ENCODE results near the gene PLEKHA5. TPM values are rescaled to one million over a fixed set of nuclear protein-coding genes. Genes with fewer than 3 reads are reported as not detected.

Gene PLEKHA5
- total and polyA plus RNA-seq, 3 donors from 2014 or later: 22.4 to 37.5 (median 34.8) TPM

DNA sequence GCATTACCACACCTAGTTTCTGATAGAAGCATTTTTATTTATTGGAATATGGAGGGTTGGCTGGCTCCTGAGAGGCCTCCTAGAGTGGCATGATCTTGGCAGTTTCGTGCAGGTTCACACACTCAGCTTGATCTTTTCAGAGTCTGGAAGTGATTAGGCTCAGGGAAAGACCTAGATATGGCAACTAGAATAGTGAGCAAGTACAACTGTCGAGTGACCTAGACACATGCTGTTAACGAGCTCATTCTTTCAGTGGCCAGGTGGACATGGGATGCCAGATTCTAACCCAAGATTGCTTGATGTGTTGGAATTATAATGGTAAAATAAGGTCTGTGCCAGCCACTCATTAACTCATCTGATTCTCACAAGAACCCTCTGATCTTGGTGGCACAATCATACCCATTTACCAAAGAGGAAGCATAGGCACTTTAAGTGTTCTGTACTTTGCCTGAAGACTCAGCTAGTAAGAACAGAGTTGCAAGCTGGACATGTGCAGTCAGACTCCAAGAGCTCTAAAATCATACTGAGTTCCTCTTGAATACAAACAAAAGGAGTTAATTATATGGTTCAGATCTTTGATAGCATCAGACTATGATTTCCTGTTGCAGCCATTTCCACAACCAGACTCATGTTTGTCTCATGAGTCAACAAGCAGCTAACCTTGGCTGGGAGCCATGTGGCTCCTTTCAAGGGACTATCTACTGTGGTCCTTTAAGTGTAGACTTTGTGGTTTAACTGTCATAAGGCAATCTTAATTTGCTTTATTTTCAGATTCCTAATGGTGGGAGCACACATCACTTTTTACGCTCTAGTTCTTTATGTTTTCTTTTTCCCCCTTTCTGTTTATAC, 144.2 kb downstream of the PLEKHA5 start:
- TF ChIP-seq POLR2A (IDR thresholded peaks at IDR 0.05): no peak
- TF ChIP-seq, protein P1, sequence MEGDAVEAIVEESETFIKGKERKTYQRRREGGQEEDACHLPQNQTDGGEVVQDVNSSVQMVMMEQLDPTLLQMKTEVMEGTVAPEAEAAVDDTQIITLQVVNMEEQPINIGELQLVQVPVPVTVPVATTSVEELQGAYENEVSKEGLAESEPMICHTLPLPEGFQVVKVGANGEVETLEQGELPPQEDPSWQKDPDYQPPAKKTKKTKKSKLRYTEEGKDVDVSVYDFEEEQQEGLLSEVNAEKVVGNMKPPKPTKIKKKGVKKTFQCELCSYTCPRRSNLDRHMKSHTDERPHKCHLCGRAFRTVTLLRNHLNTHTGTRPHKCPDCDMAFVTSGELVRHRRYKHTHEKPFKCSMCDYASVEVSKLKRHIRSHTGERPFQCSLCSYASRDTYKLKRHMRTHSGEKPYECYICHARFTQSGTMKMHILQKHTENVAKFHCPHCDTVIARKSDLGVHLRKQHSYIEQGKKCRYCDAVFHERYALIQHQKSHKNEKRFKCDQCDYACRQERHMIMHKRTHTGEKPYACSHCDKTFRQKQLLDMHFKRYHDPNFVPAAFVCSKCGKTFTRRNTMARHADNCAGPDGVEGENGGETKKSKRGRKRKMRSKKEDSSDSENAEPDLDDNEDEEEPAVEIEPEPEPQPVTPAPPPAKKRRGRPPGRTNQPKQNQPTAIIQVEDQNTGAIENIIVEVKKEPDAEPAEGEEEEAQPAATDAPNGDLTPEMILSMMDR (IDR thresholded peaks at IDR 0.05): no peak
- H3K4me3 ChIP-seq: no peak overlapping the region
- no peaks in the 10 kb centered on the region for H3K9me3 ChIP-seq
- H3K4me1 ChIP-seq: no peaks in the 10 kb centered on the region
- intact Hi-C loops (cut with DNase I; ENCODE audit: low total_unique reads): no loop called here
- peak; percentile 39 for DNase-seq
- no peak overlapping the region for H3K27ac ChIP-seq
- no peaks in the 10 kb centered on the region for H3K27me3 ChIP-seq
- 93 to 95% methylated on average over 4 of the region's 4 CpGs for WGBS, 2 donors
- no peaks in the 10 kb centered on the region for H3K36me3 ChIP-seq (ENCODE audit: low read depth, missing control alignments)

DNA sequence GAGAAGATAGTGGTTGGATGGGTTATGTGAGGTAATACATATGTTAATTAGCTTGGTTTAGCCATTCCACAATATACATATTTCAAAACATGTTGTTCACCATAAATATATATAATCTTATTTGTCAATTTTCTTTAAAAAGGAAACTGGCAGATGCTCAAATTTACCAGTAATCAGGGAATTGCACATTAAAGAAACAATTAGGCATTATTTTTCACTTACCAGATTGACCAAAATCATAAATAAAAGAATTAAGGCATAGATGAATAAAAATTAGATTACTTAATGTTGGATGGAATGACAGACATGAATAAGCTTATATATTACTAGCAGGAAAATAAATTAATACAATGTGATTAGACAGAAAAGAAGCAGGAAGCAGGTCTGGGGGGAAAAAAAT, 147.2 kb downstream of the PLEKHA5 start:
- intact Hi-C loops (cut with DNase I; ENCODE audit: low total_unique reads): no loop called here
- TF ChIP-seq POLR2A (IDR thresholded peaks at IDR 0.05): no peak
- H3K27ac ChIP-seq: no peak overlapping the region
- H3K4me1 ChIP-seq: no peaks in the 10 kb centered on the region
- no peaks in the 10 kb centered on the region for H3K27me3 ChIP-seq
- no peak overlapping the region for H3K4me3 ChIP-seq
- no peak for DNase-seq
- H3K9me3 ChIP-seq: no peaks in the 10 kb centered on the region
- no peaks in the 10 kb centered on the region for H3K36me3 ChIP-seq (ENCODE audit: low read depth, missing control alignments)

DNA sequence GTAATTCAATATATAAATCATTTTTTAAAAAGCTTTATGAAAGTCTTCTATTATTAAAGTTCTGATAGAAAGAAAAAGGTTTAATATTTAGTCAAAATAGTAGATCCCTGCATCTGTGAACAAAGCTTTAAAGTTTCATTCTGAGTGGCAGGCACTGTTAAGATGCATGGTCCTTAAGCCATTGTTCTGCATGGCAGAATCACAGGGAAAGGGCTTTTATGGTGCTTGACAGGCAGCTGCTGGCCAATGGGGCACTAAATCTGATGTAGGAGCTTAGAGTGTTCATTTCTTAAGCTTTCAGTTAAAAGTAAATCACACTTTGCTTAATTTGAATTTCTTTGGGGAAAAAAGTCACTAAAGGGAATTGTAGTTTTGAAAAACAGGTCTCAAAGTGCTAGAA, 148.2 kb downstream of the PLEKHA5 start:
- H3K27ac ChIP-seq: no peak overlapping the region
- H3K4me3 ChIP-seq: no peak overlapping the region
- intact Hi-C loops (cut with DNase I; ENCODE audit: low total_unique reads): no loop called here
- no peak for DNase-seq
- no peaks in the 10 kb centered on the region for H3K27me3 ChIP-seq
- H3K36me3 ChIP-seq (ENCODE audit: low read depth, missing control alignments): no peaks in the 10 kb centered on the region
- no peaks in the 10 kb centered on the region for H3K4me1 ChIP-seq
- no peaks in the 10 kb centered on the region for H3K9me3 ChIP-seq
- TF ChIP-seq, protein P1 (IDR thresholded peaks at IDR 0.05): no peak
- no peak for TF ChIP-seq POLR2A (IDR thresholded peaks at IDR 0.05)

DNA sequence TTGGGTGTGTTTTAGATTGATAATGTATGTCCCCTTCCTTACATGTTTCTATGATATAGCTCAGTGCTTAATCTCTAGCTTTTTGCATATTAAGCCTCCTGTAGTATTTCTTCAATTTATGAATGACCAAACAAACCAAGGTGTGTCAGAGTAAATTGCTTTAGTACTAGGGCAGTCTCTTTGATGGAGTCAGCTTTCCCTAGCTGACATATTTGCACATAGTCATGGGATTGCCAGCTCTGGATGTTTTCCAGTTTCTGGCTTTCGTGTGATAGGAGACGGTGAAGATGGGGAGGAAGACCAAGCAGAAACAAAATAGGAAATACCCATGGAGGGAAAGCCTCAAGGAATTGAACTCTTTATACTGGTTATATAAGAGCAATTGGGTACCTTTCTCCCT, 148.9 kb downstream of the PLEKHA5 start:
- H3K4me3 ChIP-seq: no peak overlapping the region
- no peaks in the 10 kb centered on the region for H3K27me3 ChIP-seq
- intact Hi-C loops (cut with DNase I; ENCODE audit: low total_unique reads): no loop called here
- H3K9me3 ChIP-seq: no peaks in the 10 kb centered on the region
- TF ChIP-seq, protein P1 (IDR thresholded peaks at IDR 0.05): no peak
- TF ChIP-seq POLR2A (IDR thresholded peaks at IDR 0.05): no peak
- 94 to 100% methylated on average over 2 of the region's 2 CpGs for whole genome bisulfite sequencing, 2 donors
- H3K36me3 ChIP-seq (ENCODE audit: low read depth, missing control alignments): no peaks in the 10 kb centered on the region
- no peaks in the 10 kb centered on the region for H3K4me1 ChIP-seq
- no peak overlapping the region for H3K27ac ChIP-seq
- DNase-seq: no peak

DNA sequence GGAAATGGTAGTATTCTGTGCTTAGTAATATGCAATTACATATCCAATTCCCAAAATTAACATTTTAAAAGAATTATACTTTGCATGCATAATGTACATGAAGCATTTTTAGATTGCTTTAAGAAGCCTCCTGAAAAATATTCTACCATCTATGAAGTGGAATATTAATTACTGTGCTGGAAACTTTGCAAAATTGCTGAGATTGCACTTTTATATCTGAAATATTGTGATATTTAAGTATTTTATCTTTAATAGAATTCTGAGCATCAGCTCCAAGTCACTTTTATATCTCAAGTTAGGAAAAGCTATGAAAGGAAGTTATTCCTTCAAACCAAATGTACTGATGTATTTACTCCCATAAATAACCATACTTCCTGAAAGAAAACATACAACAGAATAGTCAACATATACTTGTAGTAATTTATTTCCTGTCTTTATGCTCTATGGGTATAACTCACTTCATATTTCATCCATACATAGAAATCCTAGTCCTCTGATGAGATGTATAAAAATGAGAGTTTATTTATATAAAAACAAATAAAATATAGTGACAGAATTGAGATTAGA, 152.7 kb downstream of the PLEKHA5 start:
- H3K4me3 ChIP-seq: no peak overlapping the region
- no peaks in the 10 kb centered on the region for H3K27me3 ChIP-seq
- no peak for DNase-seq
- no peaks in the 10 kb centered on the region for H3K4me1 ChIP-seq
- no peak for TF ChIP-seq POLR2A (IDR thresholded peaks at IDR 0.05)
- TF ChIP-seq, protein P1 (IDR thresholded peaks at IDR 0.05): no peak
- H3K36me3 ChIP-seq (ENCODE audit: low read depth, missing control alignments): no peaks in the 10 kb centered on the region
- no peaks in the 10 kb centered on the region for H3K9me3 ChIP-seq
- intact Hi-C loops (cut with DNase I; ENCODE audit: low total_unique reads): no loop called here
- no peak overlapping the region for H3K27ac ChIP-seq

Measured in testis (tissue), 3 donors.